Measurements from ENCODE around the gene ZMYND15. TPM values are rescaled to one million over a fixed set of nuclear protein-coding genes. Genes with fewer than 3 reads are reported as not detected.

The ZMYND15 gene
- total and polyA plus RNA-seq, 2 of the 13 experiments (the other 11 are each of a cell fraction or from before 2014, with no cell fraction given): 0.24 to 2.7 TPM

DNA sequence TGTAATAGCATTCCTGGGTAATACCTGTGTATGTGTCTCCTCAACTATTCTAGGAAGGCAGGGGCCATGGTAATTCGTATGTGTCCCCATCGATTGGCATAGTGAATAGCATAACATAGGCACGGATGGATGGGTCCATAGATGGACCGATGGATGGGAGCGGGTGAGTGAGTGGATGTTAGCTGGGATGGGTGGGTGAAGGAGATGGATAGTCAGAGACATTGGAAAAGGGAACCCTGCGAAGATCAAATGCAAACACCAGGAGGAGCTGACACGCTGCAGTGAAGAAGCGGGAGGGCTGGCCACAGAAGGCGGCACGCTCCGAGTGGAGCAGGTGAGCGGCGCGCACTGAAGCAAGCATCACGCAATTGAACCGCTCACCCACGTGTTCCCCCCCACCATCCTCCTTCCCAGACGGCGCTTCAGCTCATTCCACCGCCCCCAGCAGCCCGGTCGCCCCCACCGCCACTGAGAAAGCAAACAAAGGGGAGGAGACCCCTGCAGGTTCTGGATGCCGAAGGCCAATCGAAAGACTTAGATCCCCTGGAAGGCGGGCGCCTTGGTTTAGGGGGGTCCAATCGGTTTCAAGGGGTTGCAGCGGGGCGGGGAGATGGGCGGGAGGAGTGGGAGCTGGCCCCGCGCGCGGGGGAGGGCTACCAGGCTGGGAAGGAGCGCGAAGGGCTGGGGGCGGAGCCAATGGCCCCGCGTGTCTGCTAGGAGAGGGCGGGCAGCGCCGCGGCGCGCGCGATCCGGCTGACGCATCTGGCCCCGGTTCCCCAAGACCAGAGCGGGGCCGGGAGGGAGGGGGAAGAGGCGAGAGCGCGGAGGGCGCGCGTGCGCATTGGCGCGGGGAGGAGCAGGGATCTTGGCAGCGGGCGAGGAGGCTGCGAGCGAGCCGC is 29.6 kb upstream of the ZMYND15 start, which contains the start of gene ARRB2 (continued):
- no peak for TF ChIP-seq PPARG (CRISPR knock-in tag; conservative IDR thresholded peaks at IDR 0.05)
- TF ChIP-seq RFXAP (CRISPR knock-in tag; IDR thresholded peaks at IDR 0.05; ENCODE audit: borderline replicate concordance): no peak
- no peak for TF ChIP-seq ZFP62 (CRISPR knock-in tag; IDR thresholded peaks at IDR 0.05)
- TF ChIP-seq ZSCAN12 (CRISPR knock-in tag; IDR thresholded peaks at IDR 0.05): no peak
- no peak for TF ChIP-seq JUND (CRISPR knock-in tag; IDR thresholded peaks at IDR 0.05)
- TF ChIP-seq SATB2 (CRISPR knock-in tag; IDR thresholded peaks at IDR 0.05): no peak
- no peak for TF ChIP-seq BCL6 (CRISPR knock-in tag; IDR thresholded peaks at IDR 0.05)
- TF ChIP-seq, protein P1, sequence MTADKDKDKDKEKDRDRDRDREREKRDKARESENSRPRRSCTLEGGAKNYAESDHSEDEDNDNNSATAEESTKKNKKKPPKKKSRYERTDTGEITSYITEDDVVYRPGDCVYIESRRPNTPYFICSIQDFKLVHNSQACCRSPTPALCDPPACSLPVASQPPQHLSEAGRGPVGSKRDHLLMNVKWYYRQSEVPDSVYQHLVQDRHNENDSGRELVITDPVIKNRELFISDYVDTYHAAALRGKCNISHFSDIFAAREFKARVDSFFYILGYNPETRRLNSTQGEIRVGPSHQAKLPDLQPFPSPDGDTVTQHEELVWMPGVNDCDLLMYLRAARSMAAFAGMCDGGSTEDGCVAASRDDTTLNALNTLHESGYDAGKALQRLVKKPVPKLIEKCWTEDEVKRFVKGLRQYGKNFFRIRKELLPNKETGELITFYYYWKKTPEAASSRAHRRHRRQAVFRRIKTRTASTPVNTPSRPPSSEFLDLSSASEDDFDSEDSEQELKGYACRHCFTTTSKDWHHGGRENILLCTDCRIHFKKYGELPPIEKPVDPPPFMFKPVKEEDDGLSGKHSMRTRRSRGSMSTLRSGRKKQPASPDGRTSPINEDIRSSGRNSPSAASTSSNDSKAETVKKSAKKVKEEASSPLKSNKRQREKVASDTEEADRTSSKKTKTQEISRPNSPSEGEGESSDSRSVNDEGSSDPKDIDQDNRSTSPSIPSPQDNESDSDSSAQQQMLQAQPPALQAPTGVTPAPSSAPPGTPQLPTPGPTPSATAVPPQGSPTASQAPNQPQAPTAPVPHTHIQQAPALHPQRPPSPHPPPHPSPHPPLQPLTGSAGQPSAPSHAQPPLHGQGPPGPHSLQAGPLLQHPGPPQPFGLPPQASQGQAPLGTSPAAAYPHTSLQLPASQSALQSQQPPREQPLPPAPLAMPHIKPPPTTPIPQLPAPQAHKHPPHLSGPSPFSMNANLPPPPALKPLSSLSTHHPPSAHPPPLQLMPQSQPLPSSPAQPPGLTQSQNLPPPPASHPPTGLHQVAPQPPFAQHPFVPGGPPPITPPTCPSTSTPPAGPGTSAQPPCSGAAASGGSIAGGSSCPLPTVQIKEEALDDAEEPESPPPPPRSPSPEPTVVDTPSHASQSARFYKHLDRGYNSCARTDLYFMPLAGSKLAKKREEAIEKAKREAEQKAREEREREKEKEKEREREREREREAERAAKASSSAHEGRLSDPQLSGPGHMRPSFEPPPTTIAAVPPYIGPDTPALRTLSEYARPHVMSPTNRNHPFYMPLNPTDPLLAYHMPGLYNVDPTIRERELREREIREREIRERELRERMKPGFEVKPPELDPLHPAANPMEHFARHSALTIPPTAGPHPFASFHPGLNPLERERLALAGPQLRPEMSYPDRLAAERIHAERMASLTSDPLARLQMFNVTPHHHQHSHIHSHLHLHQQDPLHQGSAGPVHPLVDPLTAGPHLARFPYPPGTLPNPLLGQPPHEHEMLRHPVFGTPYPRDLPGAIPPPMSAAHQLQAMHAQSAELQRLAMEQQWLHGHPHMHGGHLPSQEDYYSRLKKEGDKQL (CRISPR knock-in tag; IDR thresholded peaks at IDR 0.05; ENCODE audit: low read depth): no peak
- TF ChIP-seq THYN1 (CRISPR knock-in tag; IDR thresholded peaks at IDR 0.05; ENCODE audit: borderline replicate concordance, low read depth): no peak
- TF ChIP-seq ZBTB7B (CRISPR knock-in tag; IDR thresholded peaks at IDR 0.05): 0 out of 2 replicates have a peak, but pooled peaks have one; percentile 24
- TF ChIP-seq ZNF318 (CRISPR knock-in tag; IDR thresholded peaks at IDR 0.05): no peak
- no peak for TF ChIP-seq BRCA1 (CRISPR knock-in tag; IDR thresholded peaks at IDR 0.05)
- peak; percentile 35; the same call in 1 of the 2 replicates for TF ChIP-seq RARA (CRISPR knock-in tag; IDR thresholded peaks at IDR 0.05)
- TF ChIP-seq ZNF543 (CRISPR knock-in tag; IDR thresholded peaks at IDR 0.05): peak; percentile 45; the same call in 1 of the 2 replicates
- no peak for TF ChIP-seq GPN1 (CRISPR knock-in tag; IDR thresholded peaks at IDR 0.05; ENCODE audit: borderline replicate concordance)
- peak; percentile 72; the same call in 1 of the 2 replicates for TF ChIP-seq ZNF580 (CRISPR knock-in tag; IDR thresholded peaks at IDR 0.05; ENCODE audit: borderline replicate concordance, low read depth)
